B cell (primary cell): Measurements from ENCODE around the gene UBE2F. TPM values are rescaled to one million over a fixed set of nuclear protein-coding genes. Genes with fewer than 3 reads are reported as not detected.

Experiments used
- ATAC-seq: fragments of 200-7000 bp; cut with Tn5 transposase; one replicate; pipeline ENCODE4 v1.10.0; 2021; ENCODE audit warnings: low read depth, mild to moderate bottlenecking, moderate number of reproducible peaks, moderate library complexity
- CTCF ChIA-PET: fragments of 350-600 bp; sonication (Branson Sonifier 250); formaldehyde crosslinking; loops from one replicate; lab custom pipeline; 2021; ENCODE audit warnings: antibody characterized with exemption, inconsistent platforms; lab: Charles Lee
- POLR2A ChIA-PET: fragments of 350-600 bp; sonication (Branson Sonifier 250); formaldehyde crosslinking; loops from one replicate; lab custom pipeline; 2021; ENCODE audit warnings: antibody characterized with exemption; lab: Charles Lee
- DNase-seq: peaks from one replicate; pipeline ENCODE4 v3.0.0; 2013
- H2AFZ ChIP-seq: 2 replicates; pipeline ENCODE4 v1.6.1; 2012; ENCODE audit warnings: mild to moderate bottlenecking, low read depth, low read length; ENCODE audit not compliant: insufficient read depth, poor library complexity, severe bottlenecking
- H3K27ac ChIP-seq, 2 donors: 1 replicate in 1 of 2; 2 replicates in 1 of 2; pipeline ENCODE4 v1.5.1; 2012 to 2013; ENCODE audit warnings: low read length in 2 of 2, mild to moderate bottlenecking in 2 of 2, moderate library complexity in 1 of 2
- H3K27me3 ChIP-seq, 4 experiments: fragments of 200-600 bp in 1 of 4; sonication (generic) in 1 of 4; replicated peaks in 1 of 4; 1 replicate in 2 of 4; 2 replicates in 2 of 4; pipeline versions ENCODE4 v1.6.1 to v1.7.0; 2013 to 2016; ENCODE audit warnings: low read length in 3 of 4, mild to moderate bottlenecking in 2 of 4, mixed read lengths in 1 of 4, moderate library complexity in 1 of 4; ENCODE audit not compliant: insufficient read depth in 4 of 4, control insufficient read depth in 3 of 4; ENCODE audit errors: control extremely low read depth in 1 of 4
- H3K36me3 ChIP-seq, 2 experiments: replicated peaks in 1 of 2; 1 replicate in 1 of 2; 2 replicates in 1 of 2; pipeline versions ENCODE4 v1.6.1 to v1.7.1; 2013; ENCODE audit warnings: low read length in 1 of 2; ENCODE audit not compliant: insufficient read depth in 2 of 2, control insufficient read depth in 1 of 2; ENCODE audit errors: control extremely low read depth in 1 of 2, extremely low read depth in 1 of 2
- H3K4me1 ChIP-seq, 2 donors: fragments of 200-600 bp in 1 of 2; sonication (generic) in 1 of 2; 1 replicate in 1 of 2; 2 replicates in 1 of 2; pipeline versions ENCODE4 v1.5.1 to v1.6.1; 2013 to 2017; ENCODE audit warnings: low read length in 2 of 2; ENCODE audit not compliant: control insufficient read depth in 2 of 2, insufficient read depth in 2 of 2
- H3K4me2 ChIP-seq: replicated peaks from 2 replicates; pipeline ENCODE3; 2012; ENCODE audit warnings: mild to moderate bottlenecking, low read depth, low read length; ENCODE audit not compliant: poor library complexity, severe bottlenecking
- H3K4me3 ChIP-seq, 5 experiments: fragments of 200-600 bp in 1 of 5; sonication (generic) in 1 of 5; 1 replicate in 3 of 5; 2 replicates in 2 of 5; pipeline versions ENCODE4 v1.5.1 to v1.7.0; 2011 to 2016; ENCODE audit warnings: low read length in 4 of 5, mild to moderate bottlenecking in 4 of 5, low read depth in 2 of 5, control low read depth in 1 of 5, moderate library complexity in 1 of 5; ENCODE audit not compliant: insufficient read depth in 1 of 5; ENCODE audit errors: control extremely low read depth in 1 of 5, extremely low read depth in 1 of 5
- H3K79me2 ChIP-seq: fragments of 200-600 bp; sonication (generic); one replicate; pipeline ENCODE4 v1.6.0; 2016; ENCODE audit warnings: low read length; ENCODE audit not compliant: control insufficient read depth, insufficient read depth
- H3K9ac ChIP-seq: fragments of 200-600 bp; sonication (generic); 2 replicates; pipeline ENCODE4 v1.6.1; 2017; ENCODE audit warnings: mild to moderate bottlenecking, low read length, moderate library complexity
- H3K9me3 ChIP-seq, 3 donors: one replicate each; pipeline versions ENCODE4 v1.6.1 to v1.7.1; 2013; ENCODE audit warnings: low read length in 2 of 3; ENCODE audit not compliant: control insufficient read depth in 2 of 3, insufficient read depth in 1 of 3; ENCODE audit errors: control extremely low read depth in 1 of 3
- H4K20me1 ChIP-seq: 2 replicates; pipeline ENCODE4 v1.6.0; 2012; ENCODE audit warnings: mild to moderate bottlenecking, low read length; ENCODE audit not compliant: insufficient read depth, control insufficient read depth, poor library complexity, severe bottlenecking
- H3K27ac Mint-ChIP-seq: one replicate; pipeline ENCODE4 v1.8.0; 2021; ENCODE audit warnings: mixed read lengths
- H3K27me3 Mint-ChIP-seq: one replicate; pipeline ENCODE4 v1.8.0; 2021; ENCODE audit warnings: mixed read lengths
- H3K4me1 Mint-ChIP-seq: one replicate; pipeline ENCODE4 v1.8.0; 2021; ENCODE audit warnings: mixed read lengths
- H3K4me3 Mint-ChIP-seq: one replicate; pipeline ENCODE4 v1.8.0; 2021; ENCODE audit warnings: mixed read lengths
- H3K9me3 Mint-ChIP-seq: one replicate; pipeline ENCODE4 v1.8.0; 2022; ENCODE audit warnings: mixed read lengths; ENCODE audit not compliant: insufficient read depth
- EZH2 ChIP-seq: IDR thresholded peaks from 2 replicates; pipeline ENCODE4 v1.6.1; 2012; ENCODE audit warnings: borderline replicate concordance, low read depth, mild to moderate bottlenecking, moderate library complexity, low read length; ENCODE audit not compliant: insufficient read depth, poor library complexity, severe bottlenecking
- WGBS: methylation state at CpG from one replicate; pipeline ENCODE4 v1.1.5; 2013; ENCODE audit warnings: missing lambda C conversion rate; ENCODE audit not compliant: insufficient coverage; 5-methylcytosine and 5-hydroxymethylcytosine counted together
- intact Hi-C: fragments of 100-400 bp; cut with micrococcal nuclease; formaldehyde crosslinking; loops from one replicate; pipeline ENCODE4 v1.10.0; 2022
- polyA plus RNA-seq: library from polyadenylated mRNA; depleted of rRNA; stranded (reverse); fragments of >200 nt; gene quantifications from 2 replicates; pipeline ENCODE4 v1.2.3, GENCODE V29; 2012
- total RNA-seq, 2 donors: library from RNA; stranded (reverse); fragments of 120-200 nt in 1 of 2; gene quantifications; 1 replicate in 1 of 2; 2 replicates in 1 of 2; pipeline versions ENCODE4 v1.2.3 to v1.2.4, GENCODE V29; 2013 to 2022
- TF ChIP-seq, protein P1 (sequence below): fragments of 200-600 bp; IDR thresholded peaks from one replicate; pipeline ENCODE4 v1.8.0; 2022; ENCODE audit warnings: antibody characterized with exemption, mild to moderate bottlenecking

UBE2F gene
- total and polyA plus RNA-seq, 2 donors (not counting 1 experiment from before 2014, with no cell fraction given): 22.5 to 57.6 TPM

DNA sequence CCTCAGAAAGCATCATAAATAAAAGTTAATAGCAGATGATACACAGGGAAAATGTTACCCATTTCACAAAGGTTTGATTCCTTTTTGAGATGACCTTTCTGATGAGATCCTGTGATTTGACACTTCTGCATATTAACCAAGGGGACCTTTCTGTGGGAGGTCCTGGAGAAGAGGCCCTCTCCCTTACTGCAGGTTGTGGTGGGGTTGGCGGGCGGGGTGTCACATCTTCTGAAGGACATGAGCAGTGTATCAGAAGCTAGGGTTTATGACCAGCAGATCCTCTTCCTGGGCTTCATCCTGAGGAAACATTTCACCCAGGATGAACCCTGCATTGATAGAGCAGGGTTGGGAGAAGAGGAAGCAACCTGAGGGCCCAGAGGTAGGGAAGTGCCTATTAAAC lies 56.8 kb downstream of the UBE2F start:
- Mint-ChIP-seq H3K27me3 (no peaks in the 10 kb centered on the region), H3K27ac (no peak overlapping the region), H3K4me3 (no peak overlapping the region), H3K9me3 (no peaks in the 10 kb centered on the region), H3K4me1 (no peaks in the 10 kb centered on the region)
- no peaks in the 10 kb centered on the region for H3K27me3 ChIP-seq
- 100% methylated on average over 1 of the region's 2 CpGs for WGBS
- H3K9ac ChIP-seq: no peak overlapping the region
- CTCF ChIA-PET: no interaction called here
- TF ChIP-seq, protein P1, sequence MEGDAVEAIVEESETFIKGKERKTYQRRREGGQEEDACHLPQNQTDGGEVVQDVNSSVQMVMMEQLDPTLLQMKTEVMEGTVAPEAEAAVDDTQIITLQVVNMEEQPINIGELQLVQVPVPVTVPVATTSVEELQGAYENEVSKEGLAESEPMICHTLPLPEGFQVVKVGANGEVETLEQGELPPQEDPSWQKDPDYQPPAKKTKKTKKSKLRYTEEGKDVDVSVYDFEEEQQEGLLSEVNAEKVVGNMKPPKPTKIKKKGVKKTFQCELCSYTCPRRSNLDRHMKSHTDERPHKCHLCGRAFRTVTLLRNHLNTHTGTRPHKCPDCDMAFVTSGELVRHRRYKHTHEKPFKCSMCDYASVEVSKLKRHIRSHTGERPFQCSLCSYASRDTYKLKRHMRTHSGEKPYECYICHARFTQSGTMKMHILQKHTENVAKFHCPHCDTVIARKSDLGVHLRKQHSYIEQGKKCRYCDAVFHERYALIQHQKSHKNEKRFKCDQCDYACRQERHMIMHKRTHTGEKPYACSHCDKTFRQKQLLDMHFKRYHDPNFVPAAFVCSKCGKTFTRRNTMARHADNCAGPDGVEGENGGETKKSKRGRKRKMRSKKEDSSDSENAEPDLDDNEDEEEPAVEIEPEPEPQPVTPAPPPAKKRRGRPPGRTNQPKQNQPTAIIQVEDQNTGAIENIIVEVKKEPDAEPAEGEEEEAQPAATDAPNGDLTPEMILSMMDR: no peak
- no peak for TF ChIP-seq EZH2
- H3K4me3 ChIP-seq: no peak overlapping the region
- no peak overlapping the region for H3K27ac ChIP-seq
- DNase-seq (no peak), ATAC-seq (no peak)
- no peaks in the 10 kb centered on the region for H3K79me2 ChIP-seq
- intact Hi-C loops: no loop called here
- POLR2A ChIA-PET: no interaction called here
- no peaks in the 10 kb centered on the region for H4K20me1 ChIP-seq
- no peak overlapping the region for H3K4me2 ChIP-seq
- H3K9me3 ChIP-seq: no peaks in the 10 kb centered on the region
- H3K36me3 ChIP-seq: peaks cover 0 to 23% of the 10 kb centered on the region in 2 experiments
- no peak overlapping the region for H2AFZ ChIP-seq
- H3K4me1 ChIP-seq: no peaks in the 10 kb centered on the region

DNA sequence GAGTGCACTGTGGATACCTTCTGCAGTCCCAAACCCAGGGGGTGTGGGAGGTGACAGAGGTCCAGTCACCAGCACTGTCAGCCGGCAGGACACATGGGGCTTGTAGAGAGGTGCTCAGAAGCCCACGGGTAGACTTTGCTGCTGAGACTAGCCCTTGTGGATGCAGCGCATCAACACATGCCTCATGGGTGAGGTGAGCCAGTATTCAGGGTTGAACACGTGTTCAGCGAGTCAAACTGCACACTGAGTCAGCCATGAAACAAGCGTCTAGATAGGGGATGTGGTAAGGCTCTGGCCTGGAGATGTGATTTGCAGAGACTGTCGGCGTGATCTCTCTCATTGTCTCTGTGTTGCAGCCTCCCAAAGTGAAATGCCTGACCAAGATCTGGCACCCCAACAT lies 58.2 kb downstream of the UBE2F start:
- Mint-ChIP-seq H3K27ac (no peak overlapping the region), H3K27me3 (no peaks in the 10 kb centered on the region), H3K4me1 (no peaks in the 10 kb centered on the region), H3K9me3 (no peaks in the 10 kb centered on the region), H3K4me3 (no peak overlapping the region)
- intact Hi-C loops: no loop called here
- Histone ChIP-seq H3K4me3 (no peak overlapping the region), H3K27ac (no peak overlapping the region), H3K79me2 (no peaks in the 10 kb centered on the region), H3K4me1 (no peaks in the 10 kb centered on the region), H3K4me2 (no peak overlapping the region), H4K20me1 (no peaks in the 10 kb centered on the region), H3K36me3 (peaks cover 0 to 24% of the 10 kb centered on the region in 2 experiments), H2AFZ (no peak overlapping the region), H3K9ac (no peak overlapping the region), H3K27me3 (no peaks in the 10 kb centered on the region), H3K9me3 (no peaks in the 10 kb centered on the region)
- POLR2A ChIA-PET: no interaction called here
- WGBS: 94% methylated on average over 8 of the region's 8 CpGs
- DNase-seq: no peak
- ATAC-seq: no peak
- TF ChIP-seq, protein P1: no peak
- TF ChIP-seq EZH2: no peak
- CTCF ChIA-PET: no interaction called here
